Measurements from ENCODE around the gene TMED6. TPM values are rescaled to one million over a fixed set of nuclear protein-coding genes. Genes with fewer than 3 reads are reported as not detected.

The TMED6 gene
- not detected in 2 replicates for total RNA-seq (ENCODE audit: low replicate concordance)

DNA sequence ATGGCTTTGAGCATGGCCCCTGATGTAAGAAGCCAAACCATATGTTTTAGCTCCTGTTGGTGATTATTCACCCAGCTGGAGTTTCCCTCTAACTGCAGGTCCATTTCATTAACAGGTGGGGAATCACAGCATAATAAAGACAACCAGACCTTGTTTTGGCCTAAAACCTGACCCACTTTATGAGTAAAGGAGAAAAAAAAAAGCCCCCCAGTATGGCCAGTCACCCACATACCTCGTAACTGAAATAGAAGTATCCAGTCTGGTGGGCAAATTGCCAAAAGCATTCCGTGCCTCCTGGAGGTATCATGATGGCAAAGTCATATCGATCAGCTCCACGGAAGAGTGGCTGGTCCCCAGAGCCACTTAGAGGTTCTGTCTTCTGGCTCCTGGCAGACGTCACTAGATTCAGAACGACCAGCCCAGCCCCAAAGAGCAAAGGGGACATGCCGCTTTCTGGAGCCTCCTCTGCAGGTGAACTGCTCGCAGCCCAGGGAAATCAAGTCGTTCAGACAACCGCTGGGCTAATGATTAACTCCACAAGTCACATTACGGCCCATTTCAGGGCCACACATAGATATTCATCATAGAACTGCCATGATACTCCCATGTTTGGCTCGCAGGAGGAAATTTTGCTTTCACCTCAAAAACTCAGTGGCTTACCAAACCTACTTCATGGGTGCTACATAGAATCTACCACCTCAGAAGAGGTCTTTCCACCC is at the start of gene TMED6:
TSS of gene TMED6 (minus strand) at position 478 of the 719 bp plus-strand sequence. CDS start at position 445, 33 bp downstream.

DNA sequence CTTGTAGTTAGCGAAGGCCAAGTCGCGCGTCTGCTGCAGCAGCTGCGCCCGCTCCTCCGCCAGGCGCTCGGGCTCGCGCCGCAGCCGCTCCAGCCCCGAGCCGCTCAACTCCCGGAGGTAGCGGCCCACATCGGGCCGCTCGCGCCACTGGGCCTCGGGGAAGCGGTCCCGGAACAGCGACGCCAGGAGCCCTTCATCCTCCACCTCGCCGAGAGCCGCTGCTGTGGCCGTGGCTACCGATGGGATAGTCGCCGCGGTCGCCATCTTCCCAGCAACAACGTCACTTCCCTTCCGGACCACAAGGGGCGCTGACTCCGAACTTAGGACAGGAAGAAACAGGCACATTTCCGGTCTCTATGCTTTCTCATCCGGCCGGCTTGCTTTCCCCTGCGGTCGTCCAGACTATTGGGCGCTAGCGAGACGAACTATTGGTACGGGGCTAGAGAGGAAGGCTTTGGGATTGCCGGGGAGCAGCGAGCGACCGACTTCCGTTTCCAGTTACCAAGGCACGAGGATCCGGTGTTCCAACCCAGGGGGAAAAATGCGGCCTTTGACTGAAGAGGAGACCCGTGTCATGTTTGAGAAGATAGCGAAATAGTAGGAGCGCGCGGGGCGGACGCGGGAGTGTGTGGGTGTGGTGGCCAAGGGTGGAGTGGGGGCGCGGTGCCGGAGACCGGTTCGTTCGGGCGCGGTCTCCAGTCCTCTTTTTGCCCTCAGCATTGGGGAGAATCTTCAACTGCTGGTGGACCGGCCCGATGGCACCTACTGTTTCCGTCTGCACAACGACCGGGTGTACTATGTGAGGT is 12.1 kb downstream of the TMED6 start, which contains the start of the genes COG8 and NIP7:
TSS of gene COG8 (minus strand) at position 276 of the 806 bp plus-strand sequence. CDS start at position 264, 12 bp downstream.
TSS of gene NIP7 (plus strand) at position 484 of the 806 bp plus-strand sequence. CDS start at position 542, 58 bp downstream.

DNA sequence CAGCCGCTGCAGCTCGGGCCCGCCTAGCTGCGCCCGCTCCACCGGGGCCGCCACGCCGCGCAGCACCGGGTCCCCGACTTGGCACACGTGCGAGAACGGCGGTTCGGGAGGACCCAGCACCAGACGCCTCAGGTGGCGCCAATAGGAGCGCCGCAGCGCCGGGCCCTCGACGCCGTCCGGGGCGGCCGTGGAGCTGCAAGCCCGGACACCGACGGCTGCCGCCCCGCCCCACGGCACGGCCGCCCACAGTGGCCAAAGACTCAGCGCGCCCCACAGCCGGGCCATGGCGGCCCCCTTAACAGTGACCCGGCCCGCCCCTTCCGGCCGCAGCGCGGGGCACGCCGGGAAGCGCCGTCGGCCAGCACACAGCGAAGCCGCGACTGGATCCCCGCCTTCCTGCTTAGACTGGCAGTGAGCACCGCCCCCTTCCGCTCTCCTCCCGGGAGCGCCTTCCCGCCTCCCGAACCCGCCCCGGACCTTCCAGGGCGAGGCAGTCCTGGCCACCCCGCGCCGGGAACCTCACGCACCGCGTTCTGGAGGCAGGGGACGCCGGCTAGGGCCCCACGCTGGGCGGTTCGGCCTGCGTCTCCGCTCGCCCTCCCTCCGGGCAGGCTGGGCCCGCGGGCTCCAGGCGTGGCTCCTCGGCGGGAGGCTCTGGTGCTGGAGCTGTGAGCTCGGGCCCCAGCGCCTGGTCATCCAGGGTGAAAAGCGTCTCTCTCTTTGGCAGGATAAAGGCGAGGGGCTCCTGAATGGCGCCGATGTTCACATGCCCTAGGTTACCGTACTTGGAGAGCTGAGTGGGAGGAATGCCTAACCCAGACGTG is 21.1 kb downstream of the TMED6 start, which contains the start of gene PDF:
TSS of gene PDF (minus strand) at position 303 of the 824 bp plus-strand sequence. CDS start at position 285, 18 bp downstream.

DNA sequence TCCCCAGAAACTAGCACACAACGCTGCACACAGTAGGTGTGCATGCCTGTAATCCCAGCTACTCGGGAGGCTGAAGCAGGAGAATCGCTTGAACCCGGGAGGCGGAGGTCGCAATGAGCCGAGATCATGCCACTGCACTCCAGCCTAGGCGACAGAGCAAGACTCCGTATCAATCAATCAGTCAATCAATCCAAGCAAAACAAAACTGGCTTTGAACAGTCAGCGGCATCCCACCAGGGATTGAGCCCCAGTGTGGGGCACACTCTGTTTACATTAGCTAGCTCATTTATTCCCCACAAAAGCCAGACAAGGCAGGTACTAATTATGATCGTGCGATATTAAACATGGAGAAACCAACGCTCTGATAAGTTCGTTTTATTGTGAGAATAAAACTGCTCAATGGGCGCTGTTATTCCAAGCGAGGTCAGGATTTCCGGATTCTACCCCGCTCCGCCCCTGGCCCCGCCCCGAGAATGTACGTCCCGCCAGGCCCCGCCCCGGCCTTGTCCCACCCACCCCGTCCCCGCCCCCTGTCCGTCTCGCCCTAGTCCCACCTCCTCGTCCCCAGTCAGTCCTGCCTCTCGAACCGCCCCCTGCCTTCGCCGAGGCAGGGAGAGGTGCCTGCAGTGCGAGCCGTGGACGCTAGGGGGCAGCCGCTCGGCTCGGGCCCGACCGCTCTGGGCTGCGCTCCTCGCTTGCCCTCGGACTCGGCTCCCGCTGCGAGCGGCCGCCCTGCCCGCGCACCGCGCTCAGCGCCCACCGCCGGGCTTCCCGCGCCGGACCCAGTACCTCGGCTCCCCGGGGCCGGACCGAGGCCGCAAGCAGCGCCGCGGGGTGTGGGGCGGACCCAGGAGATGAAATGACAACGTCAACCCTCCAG is 40.7 kb downstream of the TMED6 start, which contains the start of gene VPS4A:
TSS of gene VPS4A (plus strand) at position 698 of the 880 bp plus-strand sequence. CDS start at position 860, 162 bp downstream.

Other genes with a start within 250 kb of the TMED6 start
- gene HAS3, start 246.1 kb downstream of the TMED6 start, total RNA-seq (ENCODE audit: low replicate concordance): 0.35 and 1.3 TPM in 2 replicates
- gene CHTF8, start 219.2 kb downstream of the TMED6 start, total RNA-seq (ENCODE audit: low replicate concordance): 20.9 and 42.8 TPM in 2 replicates
- gene UTP4, start 219.1 kb downstream of the TMED6 start, total RNA-seq (ENCODE audit: low replicate concordance): 13.0 and 27.8 TPM in 2 replicates
- 22.3 and 96.4 TPM in 2 replicates for gene SNTB2, start 164.6 kb downstream of the TMED6 start, total RNA-seq (ENCODE audit: low replicate concordance)
- 25.6 and 31.6 TPM in 2 replicates for gene VPS4A, start 40.4 kb downstream of the TMED6 start, total RNA-seq (ENCODE audit: low replicate concordance)
- gene PDF, start 21.2 kb downstream of the TMED6 start, total RNA-seq (ENCODE audit: low replicate concordance): 5.4 and 12.4 TPM in 2 replicates
- 22.9 and 23.4 TPM in 2 replicates for gene COG8, start 12.2 kb downstream of the TMED6 start, total RNA-seq (ENCODE audit: low replicate concordance)
- gene NIP7, start 12.0 kb downstream of the TMED6 start, total RNA-seq (ENCODE audit: low replicate concordance): 14.0 and 19.3 TPM in 2 replicates
- 8.1 and 10.3 TPM in 2 replicates for gene TERF2, start 34.2 kb upstream of the TMED6 start, total RNA-seq (ENCODE audit: low replicate concordance)
- gene CYB5B, start 72.8 kb upstream of the TMED6 start, total RNA-seq (ENCODE audit: low replicate concordance): 46.0 and 84.9 TPM in 2 replicates
- gene NFAT5, start 214.2 kb upstream of the TMED6 start, total RNA-seq (ENCODE audit: low replicate concordance): 7.7 and 10.1 TPM in 2 replicates

Data from smooth muscle cell of the coronary artery (primary cell).